ENCODE measurements around the gene XCL2.
"Not testable (repeated sequence)": the region's sequence is repeated elsewhere in the genome, so short reads cannot be mapped to it uniquely, and the experiment has no call there.

The XCL2 gene, protein sequence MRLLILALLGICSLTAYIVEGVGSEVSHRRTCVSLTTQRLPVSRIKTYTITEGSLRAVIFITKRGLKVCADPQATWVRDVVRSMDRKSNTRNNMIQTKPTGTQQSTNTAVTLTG

DNA sequence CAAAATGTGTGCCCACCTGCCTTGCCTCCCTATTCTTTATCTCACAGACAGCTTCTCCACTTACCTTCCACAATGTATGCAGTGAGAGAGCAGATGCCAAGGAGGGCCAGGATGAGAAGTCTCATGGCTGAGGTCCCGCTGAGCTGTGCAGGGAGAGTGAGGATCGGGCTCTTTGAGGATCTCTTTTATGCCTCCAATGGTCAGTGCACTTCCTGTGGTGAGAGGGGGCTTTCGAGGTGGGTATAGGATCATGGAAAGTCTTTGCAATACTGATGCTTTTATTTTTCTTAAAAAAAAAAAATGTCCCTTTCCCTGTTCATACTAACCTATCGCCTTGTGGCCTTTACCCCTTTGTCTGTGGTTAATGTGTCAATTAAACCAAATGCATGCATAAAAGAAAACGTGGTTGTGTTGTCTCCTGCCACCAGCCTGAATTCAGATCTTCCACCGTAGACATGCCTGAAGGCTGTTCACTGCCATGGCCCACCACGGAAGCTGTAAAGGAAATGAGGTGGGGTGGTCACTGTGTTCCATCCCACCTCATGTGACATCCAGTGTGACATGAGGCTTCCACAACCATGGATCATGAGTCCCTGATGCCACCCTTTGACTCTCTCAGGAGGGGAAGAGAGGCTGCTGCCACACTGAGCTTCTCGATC, at the start of gene XCL2:
TSS of gene XCL2 (minus strand) at position 158 of the 659 bp plus-strand sequence. CDS start at position 125, 33 bp downstream.
- not testable (repeated sequence) for DNase-seq (ENCODE audit: low read depth); H3K4me3 ChIP-seq (ENCODE audit: low read depth, low read length)

DNA sequence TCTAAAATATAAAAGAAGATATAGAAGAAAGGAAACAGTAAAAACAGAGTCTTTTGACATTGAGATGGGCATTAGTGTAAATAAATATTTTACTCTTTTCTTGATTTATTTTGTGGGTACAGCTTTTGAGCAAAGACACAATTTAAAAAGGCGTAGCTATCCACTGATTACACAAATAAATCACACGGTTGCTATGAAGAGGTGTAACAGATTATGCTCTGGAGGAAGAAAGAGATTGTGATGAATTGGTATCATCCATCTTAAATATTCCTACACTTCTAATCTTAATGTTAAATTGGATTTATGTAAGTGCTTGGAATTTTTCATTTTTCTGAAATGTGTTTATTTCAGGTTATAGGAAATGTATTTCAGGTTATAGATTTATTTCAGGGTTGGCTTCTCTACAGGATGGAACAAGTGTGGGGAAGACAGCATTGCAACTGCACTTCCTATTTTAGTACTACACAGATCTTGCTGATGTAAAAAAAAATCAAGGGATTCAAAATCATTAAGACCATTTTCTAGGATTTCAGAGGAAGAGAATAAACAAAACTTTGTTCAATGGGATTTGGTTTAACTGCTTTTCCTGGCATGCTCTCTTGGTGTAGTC, 47.9 kb upstream of the XCL2 start:
- H3K4me3 ChIP-seq (ENCODE audit: low read depth, low read length): no peak overlapping the region
- TF ChIP-seq, protein P1, sequence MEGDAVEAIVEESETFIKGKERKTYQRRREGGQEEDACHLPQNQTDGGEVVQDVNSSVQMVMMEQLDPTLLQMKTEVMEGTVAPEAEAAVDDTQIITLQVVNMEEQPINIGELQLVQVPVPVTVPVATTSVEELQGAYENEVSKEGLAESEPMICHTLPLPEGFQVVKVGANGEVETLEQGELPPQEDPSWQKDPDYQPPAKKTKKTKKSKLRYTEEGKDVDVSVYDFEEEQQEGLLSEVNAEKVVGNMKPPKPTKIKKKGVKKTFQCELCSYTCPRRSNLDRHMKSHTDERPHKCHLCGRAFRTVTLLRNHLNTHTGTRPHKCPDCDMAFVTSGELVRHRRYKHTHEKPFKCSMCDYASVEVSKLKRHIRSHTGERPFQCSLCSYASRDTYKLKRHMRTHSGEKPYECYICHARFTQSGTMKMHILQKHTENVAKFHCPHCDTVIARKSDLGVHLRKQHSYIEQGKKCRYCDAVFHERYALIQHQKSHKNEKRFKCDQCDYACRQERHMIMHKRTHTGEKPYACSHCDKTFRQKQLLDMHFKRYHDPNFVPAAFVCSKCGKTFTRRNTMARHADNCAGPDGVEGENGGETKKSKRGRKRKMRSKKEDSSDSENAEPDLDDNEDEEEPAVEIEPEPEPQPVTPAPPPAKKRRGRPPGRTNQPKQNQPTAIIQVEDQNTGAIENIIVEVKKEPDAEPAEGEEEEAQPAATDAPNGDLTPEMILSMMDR (conservative IDR thresholded peaks at IDR 0.05; ENCODE audit: low read depth, low read length): no peak
- DNase-seq (ENCODE audit: low read depth): no peak

DNA sequence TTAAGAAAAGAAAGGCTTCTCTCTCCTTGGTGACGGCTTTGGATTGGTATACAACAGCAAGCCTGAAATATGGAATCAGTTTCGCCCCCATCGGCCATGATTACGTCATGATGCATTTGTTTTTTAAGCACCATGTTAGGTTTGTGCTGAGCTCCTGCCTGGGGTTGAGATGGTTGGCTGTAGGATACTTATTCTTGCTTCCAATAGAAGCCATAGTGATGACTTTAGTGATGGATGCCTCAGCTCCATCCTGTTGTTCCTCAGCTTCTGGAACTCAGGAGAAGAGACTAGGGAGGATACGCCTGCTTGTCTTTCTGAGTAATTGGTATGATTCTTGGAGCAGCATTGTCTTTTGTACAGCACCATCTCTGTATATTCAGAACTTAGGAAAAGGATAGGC, 47.3 kb upstream of the XCL2 start:
- no peak for DNase-seq (ENCODE audit: low read depth)
- TF ChIP-seq, protein P1 (conservative IDR thresholded peaks at IDR 0.05; ENCODE audit: low read depth, low read length): no peak
- H3K4me3 ChIP-seq (ENCODE audit: low read depth, low read length): no peak overlapping the region

DNA sequence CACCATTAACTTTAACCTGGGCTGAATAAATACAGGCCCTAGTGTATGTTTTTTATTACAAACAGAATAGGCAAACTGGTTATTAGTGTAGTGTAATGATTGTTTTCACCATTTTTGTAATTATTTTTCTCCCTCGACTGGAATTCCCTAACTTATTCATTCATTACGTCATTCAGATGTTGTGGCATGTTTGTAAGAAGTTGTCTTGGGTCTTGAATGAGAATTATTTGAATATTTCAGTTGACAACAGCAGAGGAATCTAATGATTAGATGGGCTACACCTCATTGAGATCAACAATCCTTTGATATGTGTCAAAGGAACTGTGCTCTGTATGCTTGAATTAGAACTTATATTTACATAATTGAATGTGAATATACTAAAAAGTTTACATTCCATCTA, 45.4 kb upstream of the XCL2 start:
- TF ChIP-seq, protein P1 (conservative IDR thresholded peaks at IDR 0.05; ENCODE audit: low read depth, low read length): no peak
- H3K4me3 ChIP-seq (ENCODE audit: low read depth, low read length): no peak overlapping the region
- DNase-seq (ENCODE audit: low read depth): no peak

DNA sequence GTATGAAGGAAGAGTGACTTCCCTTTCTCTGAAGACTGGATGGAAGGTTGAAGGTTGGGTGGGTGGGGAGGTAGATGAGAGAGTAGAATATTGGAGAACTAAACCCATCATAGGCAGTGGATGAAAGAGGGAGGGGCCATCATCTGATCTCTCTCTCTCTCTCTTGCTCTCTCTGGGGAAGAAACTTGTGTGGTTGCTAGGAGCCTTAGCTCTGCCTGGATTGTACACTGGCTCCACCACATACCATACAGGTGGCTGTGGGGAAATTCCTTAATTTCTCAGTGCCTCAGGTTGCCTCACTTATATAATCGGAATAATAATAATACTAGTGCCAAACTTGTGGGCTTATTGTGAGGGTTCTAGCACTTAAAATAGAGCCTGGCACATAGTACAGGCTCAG, 42.1 kb upstream of the XCL2 start:
- DNase-seq (ENCODE audit: low read depth): no peak
- H3K4me3 ChIP-seq (ENCODE audit: low read depth, low read length): no peak overlapping the region
- TF ChIP-seq, protein P1 (conservative IDR thresholded peaks at IDR 0.05; ENCODE audit: low read depth, low read length): no peak

DNA sequence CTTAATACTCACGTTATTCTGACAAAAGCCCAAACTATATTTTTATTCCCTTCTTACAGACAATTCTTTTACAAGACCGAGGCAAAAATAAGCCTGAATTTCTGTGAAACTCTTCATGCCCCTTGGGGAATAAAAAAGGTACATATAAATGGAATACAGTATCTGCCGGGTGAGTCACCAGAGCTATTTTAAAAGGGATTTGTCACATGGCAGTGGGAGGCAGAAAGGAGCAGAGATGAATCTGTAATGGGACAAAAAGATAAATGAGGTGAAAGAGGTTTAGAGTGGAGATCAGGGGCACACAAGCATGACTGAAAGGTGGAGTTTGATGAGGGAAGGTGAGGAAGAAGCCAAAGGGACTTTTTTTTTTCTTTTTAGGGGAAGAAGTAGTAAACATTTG, 41.4 kb upstream of the XCL2 start:
- peak; percentile 7 for DNase-seq (ENCODE audit: low read depth)
- no peak overlapping the region for H3K4me3 ChIP-seq (ENCODE audit: low read depth, low read length)
- TF ChIP-seq, protein P1 (conservative IDR thresholded peaks at IDR 0.05; ENCODE audit: low read depth, low read length): no peak

DNA sequence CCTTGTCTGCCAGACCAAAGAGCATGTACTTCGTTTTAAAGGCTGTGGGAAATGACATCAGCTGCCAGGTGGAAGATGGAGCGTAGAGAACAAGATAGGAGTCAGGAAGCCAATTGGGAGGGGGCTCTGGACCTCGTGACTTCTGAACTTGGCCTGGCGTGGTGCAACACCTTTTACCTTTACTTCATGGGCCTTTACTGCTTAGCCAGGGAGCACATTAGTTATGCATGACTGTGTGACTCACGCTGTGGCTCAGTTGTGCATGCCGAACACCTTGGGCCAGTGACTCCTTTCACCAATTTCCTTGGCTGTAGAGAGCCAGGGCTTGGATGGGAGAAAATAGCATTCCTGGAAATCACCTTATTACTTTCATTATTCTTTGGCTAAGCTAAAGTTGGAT, 39.8 kb upstream of the XCL2 start:
- no peak for DNase-seq (ENCODE audit: low read depth)
- TF ChIP-seq, protein P1 (conservative IDR thresholded peaks at IDR 0.05; ENCODE audit: low read depth, low read length): no peak
- H3K4me3 ChIP-seq (ENCODE audit: low read depth, low read length): no peak overlapping the region
